RCC 7860 (cell line): ENCODE data around the gene BOD1L1.

ENCODE experiments used
- DNase-seq: peaks from one replicate; pipeline ENCODE4 v3.0.0-alpha.2; 2015; ENCODE audit warnings: low spot score
- FAIRE-seq: peaks from 2 replicates; lab custom pipeline; 2012; peaks lifted over from hg19 to GRCh38; lab: Jason Lieb, UNC

The BOD1L1 gene

GRCh38 chr4:13626492-13627177, 890 bp downstream of the BOD1L1 start:
- FAIRE-seq (no peak), DNase-seq (no peak)

- DNase-seq = no peak
- FAIRE-seq = no peak
Measured at GRCh38 chr4:13618212-13618806, 9.2 kb downstream of the BOD1L1 start.

GRCh38 chr4:13617801-13618200, 9.7 kb downstream of the BOD1L1 start:
- no peak for FAIRE-seq
- no peak for DNase-seq

DNA sequence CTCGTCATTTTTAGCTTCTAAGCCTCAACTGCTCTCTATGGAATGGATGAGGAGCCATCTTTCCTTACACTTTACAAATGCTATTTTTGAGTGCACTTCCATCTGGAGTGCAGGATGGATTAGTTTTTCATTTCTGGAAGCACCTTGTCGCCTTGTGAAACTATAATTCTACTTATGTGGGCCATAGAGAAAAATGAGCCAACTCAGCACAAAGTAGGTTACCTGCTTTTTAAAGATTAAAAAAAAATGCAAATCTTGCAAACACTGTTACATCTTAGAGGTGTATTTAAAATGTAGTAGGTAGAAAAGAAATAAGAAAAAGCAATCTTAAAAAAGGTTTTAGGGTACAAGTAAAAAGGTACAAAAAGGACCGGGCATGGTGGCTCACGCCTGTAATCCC, 10.9 kb downstream of the BOD1L1 start:
- FAIRE-seq = no peak

GRCh38 chr4:13615161-13615560, 12.4 kb downstream of the BOD1L1 start:
- no peak for DNase-seq

More for the DNA sequence above, 10.9 kb downstream of the BOD1L1 start:
- DNase-seq = no peak

DNA sequence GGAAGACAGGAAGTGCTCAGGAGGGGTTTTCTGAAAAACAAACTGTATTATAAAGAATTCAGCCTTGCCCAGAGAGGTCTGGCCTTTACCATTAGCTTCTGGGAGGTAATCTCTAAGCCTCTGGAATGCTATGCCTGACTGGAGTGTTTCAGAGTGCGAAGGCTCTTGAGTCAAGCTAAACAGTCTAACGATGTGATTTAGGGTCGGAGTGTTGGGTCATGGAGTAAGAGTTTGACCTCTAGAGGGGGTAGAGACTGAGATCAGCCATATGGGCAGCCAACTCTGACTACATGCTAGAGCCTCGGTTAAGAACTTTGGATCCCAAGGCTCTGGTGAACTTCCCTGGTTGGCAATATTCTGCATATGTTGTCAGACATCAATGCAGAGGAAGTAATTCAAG, 15.0 kb downstream of the BOD1L1 start:
- no peak for FAIRE-seq

More at GRCh38 chr4:13615161-13615560, 12.4 kb downstream of the BOD1L1 start:
- no peak for FAIRE-seq

GRCh38 chr4:13611283-13611842, 16.2 kb downstream of the BOD1L1 start:
- no peak for FAIRE-seq
- DNase-seq = no peak

More for the DNA sequence above, 15.0 kb downstream of the BOD1L1 start:
- DNase-seq = no peak

DNA sequence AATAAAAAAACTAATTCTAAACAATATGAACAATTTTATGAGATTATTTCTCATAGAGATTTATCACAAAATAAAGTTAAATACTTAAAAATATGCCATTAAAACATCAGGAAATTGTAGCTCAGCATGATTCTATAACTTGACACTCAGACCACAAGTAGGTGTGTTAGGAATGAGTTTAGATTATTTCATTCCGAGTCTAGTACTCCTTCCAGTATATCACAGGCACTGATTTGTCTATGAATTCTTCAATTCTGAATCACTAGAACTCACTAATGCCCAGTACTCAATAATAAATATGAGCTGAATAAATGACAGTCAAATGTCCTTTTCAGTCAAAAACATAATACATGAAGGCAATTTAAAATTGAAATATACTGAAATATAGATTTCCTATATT, 22.2 kb downstream of the BOD1L1 start:
- DNase-seq = no peak
- FAIRE-seq = no peak

GRCh38 chr4:13601848-13602247, 25.7 kb downstream of the BOD1L1 start:
- FAIRE-seq = no peak
- DNase-seq = no peak

- DNase-seq (no peak), FAIRE-seq (no peak)
Measured at GRCh38 chr4:13601048-13601447, 26.5 kb downstream of the BOD1L1 start.

- DNase-seq (no peak), FAIRE-seq (no peak)
Measured at GRCh38 chr4:13599159-13599558, 28.4 kb downstream of the BOD1L1 start.

DNA sequence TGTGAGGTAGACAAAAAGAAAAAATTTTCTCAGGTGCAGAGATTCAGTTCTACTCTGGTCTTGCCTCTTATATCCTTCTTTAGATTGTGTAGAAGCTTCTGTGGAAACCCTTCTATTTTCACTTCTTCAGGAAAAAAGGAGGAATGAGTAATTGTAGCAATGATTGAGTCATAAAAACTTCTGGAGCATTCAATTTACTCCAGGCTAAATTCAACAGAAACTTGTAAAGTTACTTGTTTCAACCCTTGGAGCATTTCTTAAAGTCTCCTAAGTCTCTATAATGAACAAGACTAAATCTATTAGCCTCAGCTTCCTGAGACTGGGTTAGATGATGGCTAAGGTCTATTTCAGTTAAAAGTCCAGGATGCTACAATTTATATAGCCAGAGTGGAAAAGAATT, 29.9 kb downstream of the BOD1L1 start:
- FAIRE-seq (peak; percentile 82), DNase-seq (peak; percentile 20)

DNA sequence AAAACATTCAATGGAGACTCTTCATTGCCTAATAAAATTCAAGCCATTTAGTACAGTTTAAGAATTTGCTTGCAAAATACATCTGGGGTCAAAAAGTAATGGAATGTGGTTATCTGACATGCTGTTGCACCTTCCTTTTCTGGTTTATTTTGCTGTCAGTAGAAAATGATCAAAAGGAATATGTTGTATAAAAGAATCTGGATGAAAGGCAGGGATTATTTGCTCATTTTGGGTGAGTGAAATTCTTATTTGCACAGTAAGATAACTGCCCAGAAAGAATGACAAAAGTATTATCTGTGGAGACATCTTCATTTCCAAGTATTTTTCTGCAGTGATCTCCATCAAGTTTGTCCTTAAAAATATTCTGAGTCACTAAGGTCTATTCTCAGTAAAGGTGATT, 30.4 kb downstream of the BOD1L1 start:
- DNase-seq = no peak
- no peak for FAIRE-seq

DNA sequence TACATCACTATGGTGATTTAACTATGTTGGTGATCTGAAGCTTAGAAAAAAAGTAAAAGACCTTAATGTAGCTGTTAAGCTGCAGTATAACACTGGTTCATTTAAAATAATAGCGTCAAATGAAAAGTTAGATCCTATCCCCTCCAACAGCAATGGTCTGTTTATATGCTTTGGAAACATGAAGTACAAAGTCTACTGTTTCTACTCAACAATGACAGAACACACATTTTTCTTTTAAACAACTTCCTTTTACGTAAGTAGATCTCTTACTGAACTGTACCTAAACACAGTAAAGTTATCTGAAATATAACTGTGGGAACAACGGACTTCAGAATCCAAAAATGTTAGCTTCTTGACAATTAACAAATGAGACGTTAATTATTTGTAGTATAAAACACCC, 35.3 kb downstream of the BOD1L1 start:
- DNase-seq (no peak), FAIRE-seq (no peak)

DNA sequence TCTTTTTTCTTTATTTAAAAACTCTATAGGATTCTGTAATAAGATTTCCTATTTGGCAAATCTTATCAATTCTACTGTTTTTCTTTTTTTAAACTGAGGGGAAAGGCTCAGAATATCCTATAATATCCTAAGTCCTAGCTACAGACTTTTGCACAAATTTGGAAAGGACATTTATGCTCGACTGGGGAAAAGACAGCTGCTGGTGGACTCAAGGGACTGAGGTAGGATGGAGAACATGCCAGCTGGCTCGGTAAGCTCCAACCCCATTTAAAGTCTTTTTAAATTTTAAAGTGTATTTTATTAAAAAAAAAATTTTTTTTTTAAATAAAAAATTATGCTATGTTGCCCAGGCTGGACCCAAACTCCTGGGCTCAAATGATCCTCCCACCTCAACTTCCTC, 36.8 kb downstream of the BOD1L1 start:
- FAIRE-seq (no peak), DNase-seq (no peak)

DNA sequence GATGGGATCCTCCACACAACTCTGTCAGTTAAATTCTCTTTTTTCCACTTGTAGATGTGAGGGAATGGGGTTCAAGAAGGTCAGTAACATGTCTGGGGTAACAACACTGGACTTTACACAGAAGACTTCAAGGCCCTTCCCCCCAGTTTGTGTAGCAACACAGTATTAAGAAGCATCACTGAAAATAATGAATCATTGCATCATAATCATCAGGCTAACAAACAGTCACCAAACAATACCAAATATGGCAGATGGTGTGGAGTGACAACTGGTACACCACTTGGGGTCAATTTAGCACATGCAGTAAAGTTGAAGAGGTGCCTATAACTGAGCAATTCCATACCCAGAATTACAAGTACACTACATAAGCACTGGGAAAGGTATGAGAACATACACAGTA, 38.6 kb downstream of the BOD1L1 start:
- FAIRE-seq = no peak
- DNase-seq = no peak

DNA sequence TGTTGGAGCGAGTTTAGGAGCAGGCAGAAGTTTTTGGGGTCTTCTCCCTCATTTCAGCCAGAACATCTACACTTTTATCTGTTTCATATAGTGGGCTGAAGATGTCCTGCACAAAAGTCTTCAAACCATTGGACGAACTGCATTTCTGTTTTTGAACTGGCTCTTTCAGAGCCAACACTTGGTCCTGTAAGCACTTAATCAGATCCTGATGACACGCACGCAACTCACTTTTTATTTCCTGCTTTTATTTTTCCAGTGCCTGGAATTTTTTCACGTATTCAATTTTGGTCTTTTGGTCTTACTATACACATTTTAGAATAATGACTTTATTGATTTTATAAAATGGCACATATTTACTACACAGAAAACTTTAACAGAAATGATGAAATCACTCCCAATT, 43.0 kb downstream of the BOD1L1 start:
- FAIRE-seq = no peak
- no peak for DNase-seq

DNA sequence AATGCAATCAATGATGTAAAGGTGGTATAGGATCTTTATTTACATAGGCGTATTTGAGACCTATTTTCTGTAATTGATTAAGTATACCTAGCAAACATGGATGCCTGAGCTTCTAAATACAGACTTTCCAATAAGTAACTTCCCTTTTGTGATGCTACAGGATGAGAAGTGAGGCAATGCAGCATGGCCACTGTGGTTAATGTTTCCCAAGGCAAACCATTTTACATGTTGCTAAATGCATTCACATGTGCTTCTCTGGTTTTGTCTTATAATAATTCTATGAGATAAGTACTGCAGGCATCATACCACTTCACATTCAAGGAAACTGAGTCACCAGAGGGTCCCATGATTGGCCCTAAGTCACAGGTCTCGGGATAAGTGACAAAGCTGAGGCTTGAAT, 47.5 kb downstream of the BOD1L1 start:
- DNase-seq (no peak), FAIRE-seq (no peak)

DNA sequence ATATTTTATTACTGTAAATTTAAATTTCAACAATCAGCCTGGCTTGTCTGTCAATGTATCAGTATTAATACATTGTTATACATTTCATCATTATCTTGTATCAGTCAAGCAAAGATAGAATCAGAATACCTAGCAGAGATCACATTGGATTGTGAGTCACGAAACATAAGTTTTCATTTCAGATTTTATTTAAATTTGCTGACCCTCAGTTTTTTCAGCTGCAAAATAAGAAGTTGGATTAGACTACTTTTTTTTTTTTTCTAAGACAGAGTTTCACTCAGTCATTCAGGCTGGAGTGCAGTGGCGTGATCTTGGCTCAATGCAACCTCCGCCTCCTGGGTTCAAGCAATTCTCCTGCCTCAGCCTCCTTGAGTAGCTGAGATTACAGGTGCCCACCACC, 49.9 kb downstream of the BOD1L1 start:
- DNase-seq = no peak

DNA sequence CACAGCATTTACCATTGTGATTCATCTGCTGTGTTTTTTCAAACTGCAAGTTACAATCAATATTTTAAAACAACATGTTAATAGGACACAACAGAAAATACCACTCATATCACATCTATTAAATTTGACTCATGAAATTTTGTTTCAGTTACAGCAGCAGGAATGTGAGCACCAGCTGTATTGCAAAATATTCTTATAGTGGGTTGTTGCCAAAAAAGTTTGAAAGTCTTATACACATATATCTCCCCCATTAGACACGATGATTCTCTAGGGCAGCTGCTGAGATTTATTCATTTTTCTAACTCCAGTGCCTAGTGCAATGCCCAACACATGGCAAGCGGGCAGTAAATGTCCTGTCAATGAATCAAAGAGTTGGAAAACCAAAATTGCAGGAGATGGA, 56.6 kb downstream of the BOD1L1 start:
- no peak for DNase-seq

More for the DNA sequence above, 49.9 kb downstream of the BOD1L1 start:
- no peak for FAIRE-seq

DNA sequence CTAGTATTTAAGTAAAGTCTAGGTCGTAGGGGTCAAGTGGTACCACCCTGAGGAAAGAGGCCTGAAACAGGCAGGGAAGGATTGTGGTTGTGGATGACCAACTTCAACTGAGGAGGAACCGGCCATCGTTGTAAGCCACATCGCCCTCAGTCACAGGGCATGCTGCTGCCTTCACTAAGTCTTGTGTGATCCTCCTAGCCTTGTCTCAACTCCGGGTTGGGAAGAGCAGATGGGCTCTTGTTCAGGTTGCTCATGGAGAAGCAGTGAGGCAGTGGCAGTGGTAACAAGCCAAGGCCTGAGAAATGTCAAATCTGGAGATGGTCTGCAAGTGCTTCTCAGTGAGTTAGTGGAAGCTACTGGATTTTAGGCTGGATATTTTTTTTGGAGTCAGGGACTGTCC, 60.4 kb downstream of the BOD1L1 start:
- FAIRE-seq (no peak), DNase-seq (no peak)

More for the DNA sequence above, 56.6 kb downstream of the BOD1L1 start:
- FAIRE-seq = no peak

DNA sequence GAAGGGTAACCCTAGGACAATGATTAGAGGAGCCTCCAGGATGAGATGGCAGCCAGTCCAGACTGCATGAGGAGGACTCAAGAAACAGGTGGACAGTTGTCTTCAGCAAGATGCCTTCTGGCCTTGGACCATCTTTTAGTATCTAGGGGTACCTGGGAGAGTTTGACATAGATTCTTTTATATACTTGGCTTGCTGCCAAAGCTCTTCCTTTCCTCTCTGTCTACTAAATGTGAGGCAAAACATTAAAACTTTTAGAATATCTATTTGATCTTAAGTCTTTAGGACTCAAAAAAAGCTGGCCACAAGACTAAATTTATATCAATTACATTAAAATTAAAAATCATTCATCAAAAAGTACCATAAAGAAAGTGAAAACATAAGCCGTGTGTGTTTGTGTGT, 64.6 kb downstream of the BOD1L1 start:
- DNase-seq (no peak), FAIRE-seq (no peak)
